Measurements from ENCODE around the gene SULT4A1. TPM values are rescaled to one million over a fixed set of nuclear protein-coding genes. Genes with fewer than 3 reads are reported as not detected.

SULT4A1 gene
- total RNA-seq, 1 experiment from 2014 or later, result 8.4 TPM

GRCh38 chr22:43858156-43858895, 4.0 kb downstream of the SULT4A1 start:
- TF ChIP-seq FOSL1 (IDR thresholded peaks at IDR 0.05; ENCODE audit: low read depth) (no peak), POLR2AphosphoS5 (IDR thresholded peaks at IDR 0.05; ENCODE audit: low read depth, low read length) (no peak), ZNF274 (IDR thresholded peaks at IDR 0.05; ENCODE audit: low read depth, low read length) (no peak), SIN3A (IDR thresholded peaks at IDR 0.05; ENCODE audit: low read depth) (no peak), RAD21 (IDR thresholded peaks at IDR 0.05; ENCODE audit: low read depth) (no peak), SRF (IDR thresholded peaks at IDR 0.05; ENCODE audit: low read depth) (no peak), CEBPB (IDR thresholded peaks at IDR 0.05; ENCODE audit: low read depth) (no peak), EGR1 (IDR thresholded peaks at IDR 0.05; ENCODE audit: low read depth) (no peak), YY1 (IDR thresholded peaks at IDR 0.05; ENCODE audit: extremely low read depth, insufficient replicate concordance, low read depth, low read length) (no peak), POLR2A (IDR thresholded peaks at IDR 0.05; ENCODE audit: borderline replicate concordance, extremely low read depth, insufficient read depth, insufficient read length) (no peak), SP1 (IDR thresholded peaks at IDR 0.05; ENCODE audit: low read depth) (no peak), CTCF (IDR thresholded peaks at IDR 0.05 in 2 of 3, conservative IDR thresholded peaks at IDR 0.05 in 1 of 3; ENCODE audit: borderline replicate concordance in 1 of 3, insufficient read depth in 1 of 3, low read depth in 2 of 3, low read length in 2 of 3) (no peak), CBX3 (IDR thresholded peaks at IDR 0.05; ENCODE audit: low read depth) (no peak), EZH2phosphoT487 (IDR thresholded peaks at IDR 0.05; ENCODE audit: borderline replicate concordance) (no peak), ELF1 (IDR thresholded peaks at IDR 0.05; ENCODE audit: borderline replicate concordance, low read depth) (no peak), ZFX (IDR thresholded peaks at IDR 0.05) (no peak), TCF7L2 (IDR thresholded peaks at IDR 0.05; ENCODE audit: borderline replicate concordance, extremely low read depth, insufficient read depth, insufficient read length) (no peak)
- TF ChIP-seq, protein P1, sequence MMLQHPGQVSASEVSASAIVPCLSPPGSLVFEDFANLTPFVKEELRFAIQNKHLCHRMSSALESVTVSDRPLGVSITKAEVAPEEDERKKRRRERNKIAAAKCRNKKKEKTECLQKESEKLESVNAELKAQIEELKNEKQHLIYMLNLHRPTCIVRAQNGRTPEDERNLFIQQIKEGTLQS (IDR thresholded peaks at IDR 0.05), result no peak
- TF ChIP-seq, protein P2, sequence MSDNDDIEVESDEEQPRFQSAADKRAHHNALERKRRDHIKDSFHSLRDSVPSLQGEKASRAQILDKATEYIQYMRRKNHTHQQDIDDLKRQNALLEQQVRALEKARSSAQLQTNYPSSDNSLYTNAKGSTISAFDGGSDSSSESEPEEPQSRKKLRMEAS (IDR thresholded peaks at IDR 0.05), result no peak
- TF ChIP-seq, protein P3, sequence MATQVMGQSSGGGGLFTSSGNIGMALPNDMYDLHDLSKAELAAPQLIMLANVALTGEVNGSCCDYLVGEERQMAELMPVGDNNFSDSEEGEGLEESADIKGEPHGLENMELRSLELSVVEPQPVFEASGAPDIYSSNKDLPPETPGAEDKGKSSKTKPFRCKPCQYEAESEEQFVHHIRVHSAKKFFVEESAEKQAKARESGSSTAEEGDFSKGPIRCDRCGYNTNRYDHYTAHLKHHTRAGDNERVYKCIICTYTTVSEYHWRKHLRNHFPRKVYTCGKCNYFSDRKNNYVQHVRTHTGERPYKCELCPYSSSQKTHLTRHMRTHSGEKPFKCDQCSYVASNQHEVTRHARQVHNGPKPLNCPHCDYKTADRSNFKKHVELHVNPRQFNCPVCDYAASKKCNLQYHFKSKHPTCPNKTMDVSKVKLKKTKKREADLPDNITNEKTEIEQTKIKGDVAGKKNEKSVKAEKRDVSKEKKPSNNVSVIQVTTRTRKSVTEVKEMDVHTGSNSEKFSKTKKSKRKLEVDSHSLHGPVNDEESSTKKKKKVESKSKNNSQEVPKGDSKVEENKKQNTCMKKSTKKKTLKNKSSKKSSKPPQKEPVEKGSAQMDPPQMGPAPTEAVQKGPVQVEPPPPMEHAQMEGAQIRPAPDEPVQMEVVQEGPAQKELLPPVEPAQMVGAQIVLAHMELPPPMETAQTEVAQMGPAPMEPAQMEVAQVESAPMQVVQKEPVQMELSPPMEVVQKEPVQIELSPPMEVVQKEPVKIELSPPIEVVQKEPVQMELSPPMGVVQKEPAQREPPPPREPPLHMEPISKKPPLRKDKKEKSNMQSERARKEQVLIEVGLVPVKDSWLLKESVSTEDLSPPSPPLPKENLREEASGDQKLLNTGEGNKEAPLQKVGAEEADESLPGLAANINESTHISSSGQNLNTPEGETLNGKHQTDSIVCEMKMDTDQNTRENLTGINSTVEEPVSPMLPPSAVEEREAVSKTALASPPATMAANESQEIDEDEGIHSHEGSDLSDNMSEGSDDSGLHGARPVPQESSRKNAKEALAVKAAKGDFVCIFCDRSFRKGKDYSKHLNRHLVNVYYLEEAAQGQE (IDR thresholded peaks at IDR 0.05; ENCODE audit: low read depth), result no peak
- H3K4me3 ChIP-seq (replicated peaks in 1 of 2; ENCODE audit: low read depth in 1 of 2, low read length in 2 of 2), result no peak overlapping the region
- CTCF ChIA-PET, result no interaction called here
- no peak overlapping the region for H2AFZ ChIP-seq (ENCODE audit: low read depth, low read length, poor library complexity, severe bottlenecking)
- no peaks in the 10 kb centered on the region for H3K36me3 ChIP-seq (ENCODE audit: control insufficient read depth in 1 of 2, insufficient read depth in 2 of 2, low read length in 2 of 2)
- POLR2A ChIA-PET, result no interaction called here
- peaks cover 0 to 3% of the 10 kb centered on the region in 2 experiments; a peak in 1 of 4 replicates for H3K9me3 ChIP-seq (ENCODE audit: control insufficient read depth in 1 of 2, insufficient read depth in 1 of 2, low read depth in 1 of 2, low read length in 2 of 2)
- peaks cover 0 to 18% of the 10 kb centered on the region in 2 experiments; a peak in 2 of 4 replicates for H3K4me1 ChIP-seq (ENCODE audit: control insufficient read depth in 1 of 2, insufficient read depth in 2 of 2, low read length in 2 of 2)
- H3K9ac ChIP-seq (ENCODE audit: low read length), result no peak overlapping the region
- no TSS peak for BruUV-seq (replicated peaks)
- no peak overlapping the region for H3K4me2 ChIP-seq (ENCODE audit: low read length)
- intact Hi-C loops (cut with micrococcal nuclease), result no loop called here
- no peak overlapping the region for H3K27ac ChIP-seq (ENCODE audit: low read depth, low read length)
- 0 out of 2 replicates have a peak, but pooled peaks cover 3% of the 10 kb centered on the region for H3K27me3 ChIP-seq (ENCODE audit: insufficient read depth, low read length)
- RAD21 ChIA-PET (ENCODE audit: low non-redundant PET in 1 of 2, low total read pairs in 2 of 2, uncharacterized antibody in 2 of 2, unreplicated experiment in 2 of 2), result no interaction called here
- H4K20me1 ChIP-seq (ENCODE audit: insufficient read depth), result no peaks in the 10 kb centered on the region
- H3K79me2 ChIP-seq (ENCODE audit: insufficient read depth, low read length), result peaks cover 75% of the 10 kb centered on the region
- DNase-seq (ENCODE audit: low read depth, low spot score) (no peak), ATAC-seq (no peak)
- H3K9me2 ChIP-seq (ENCODE audit: insufficient read depth), result no peaks in the 10 kb centered on the region

Data from HCT116 (cell line).